Endothelial cell of umbilical vein (primary cell): ENCODE data around the gene PCDHGA12. TPM values are rescaled to one million over a fixed set of nuclear protein-coding genes. Genes with fewer than 3 reads are reported as not detected.

Experiments
- BruUV-seq: library from RNA; stranded (reverse); fragments of 400-500 nt; replicated peaks from 2 replicates; lab custom pipeline; 2021; lab: Mats Ljungman, UMichigan
- CTCF ChIA-PET: fragments of 300-600, 350-600 bp; sonication (Branson Sonifier 250); formaldehyde crosslinking; loops from one replicate; lab custom pipeline; 2021; ENCODE audit warnings: antibody characterized with exemption, inconsistent platforms; lab: Charles Lee
- POLR2A ChIA-PET: fragments of 300-600, 350-600 bp; sonication (Branson Sonifier 250); formaldehyde crosslinking; loops from one replicate; lab custom pipeline; 2021; ENCODE audit warnings: antibody characterized with exemption, inconsistent platforms; lab: Charles Lee
- DNase-seq: peaks from one replicate; pipeline ENCODE4 v3.0.0-alpha.2; 2011; ENCODE audit warnings: low read depth, low spot score
- FAIRE-seq: peaks from 2 replicates; lab custom pipeline; 2011; peaks lifted over from hg19 to GRCh38; lab: Jason Lieb, UNC
- H2AFZ ChIP-seq: 2 replicates; pipeline ENCODE4 v1.6.0; 2012; ENCODE audit warnings: low read depth, low read length, control low read depth, inconsistent platforms
- H3K27ac ChIP-seq: 2 replicates; pipeline ENCODE4 v1.5.1; 2011; ENCODE audit warnings: low read depth, mild to moderate bottlenecking, control low read depth, low read length, moderate library complexity; ENCODE audit not compliant: insufficient read depth
- H3K27me3 ChIP-seq, 2 experiments: 2 replicates each; pipeline versions ENCODE4 v1.6.0 to v1.6.1; 2011; ENCODE audit warnings: low read length in 2 of 2, mixed read lengths in 1 of 2; ENCODE audit not compliant: control insufficient read depth in 2 of 2, insufficient read depth in 2 of 2
- H3K36me3 ChIP-seq, 2 experiments: 2 replicates in 1 of 2; 3 replicates in 1 of 2; pipeline ENCODE4 v1.5.1; 2011; ENCODE audit warnings: low read length in 2 of 2, mild to moderate bottlenecking in 1 of 2, moderate library complexity in 1 of 2; ENCODE audit not compliant: control insufficient read depth in 2 of 2, insufficient read depth in 2 of 2; ENCODE audit errors: extremely low read depth in 1 of 2
- H3K4me1 ChIP-seq: 3 replicates; pipeline ENCODE4 v1.5.1; 2011; ENCODE audit warnings: mild to moderate bottlenecking, low read length; ENCODE audit not compliant: control insufficient read depth, insufficient read depth; ENCODE audit errors: extremely low read depth
- H3K4me2 ChIP-seq: 2 replicates; pipeline ENCODE4 v1.6.1; 2011; ENCODE audit warnings: low read length, control low read depth, mixed read lengths; ENCODE audit not compliant: insufficient read depth
- H3K4me3 ChIP-seq, 3 experiments: fragments of 200-600 bp in 1 of 3; sonication (generic), shearing (Covaris generic) in 1 of 3; replicated peaks in 1 of 3; 2 replicates each; pipeline ENCODE4 v1.5.1; 2011 to 2016; ENCODE audit warnings: control low read depth in 3 of 3, low read length in 3 of 3, mild to moderate bottlenecking in 2 of 3, inconsistent platforms in 1 of 3, low read depth in 1 of 3, moderate library complexity in 1 of 3; ENCODE audit not compliant: insufficient read depth in 1 of 3
- H3K79me2 ChIP-seq: 2 replicates; pipeline ENCODE4 v1.6.0; 2012; ENCODE audit warnings: low read length, inconsistent platforms; ENCODE audit not compliant: control insufficient read depth, insufficient read depth
- H3K9ac ChIP-seq: replicated peaks from 2 replicates; pipeline ENCODE3; 2011; ENCODE audit warnings: low read length, control low read depth; ENCODE audit not compliant: insufficient read depth; ENCODE audit errors: extremely low read depth
- H3K9me1 ChIP-seq: replicated peaks from 3 replicates; pipeline ENCODE4 v1.6.0; 2011; ENCODE audit warnings: mild to moderate bottlenecking, low read length; ENCODE audit not compliant: control insufficient read depth, insufficient read depth; ENCODE audit errors: extremely low read depth
- H3K9me3 ChIP-seq: replicated peaks from 2 replicates; pipeline ENCODE4 v1.5.1; 2012; ENCODE audit warnings: low read length, inconsistent platforms; ENCODE audit not compliant: control insufficient read depth, insufficient read depth
- H4K20me1 ChIP-seq: replicated peaks from 2 replicates; pipeline ENCODE3; 2011; ENCODE audit warnings: mild to moderate bottlenecking, low read length; ENCODE audit not compliant: control insufficient read depth, insufficient read depth; ENCODE audit errors: extremely low read depth
- CTCF ChIP-seq, 2 donors: IDR thresholded peaks; 1 replicate in 1 of 2; 2 replicates in 1 of 2; pipeline ENCODE4 v1.5.1; 2011; ENCODE audit warnings: low read length in 2 of 2, mild to moderate bottlenecking in 2 of 2, moderate library complexity in 2 of 2, control low read depth in 1 of 2, inconsistent platforms in 1 of 2, low read depth in 1 of 2; ENCODE audit not compliant: insufficient read depth in 1 of 2; ENCODE audit errors: extremely low read depth in 1 of 2
- EZH2 ChIP-seq: IDR thresholded peaks from 2 replicates; pipeline ENCODE4 v1.6.1; 2012; ENCODE audit warnings: borderline replicate concordance, low read depth, mild to moderate bottlenecking, moderate library complexity, low read length, inconsistent platforms; ENCODE audit not compliant: severe bottlenecking
- FOS ChIP-seq: IDR thresholded peaks from 2 replicates; pipeline ENCODE4 v1.6.1; 2011; ENCODE audit warnings: mild to moderate bottlenecking, low read length, moderate library complexity, borderline replicate concordance; ENCODE audit not compliant: insufficient read depth
- GATA2 ChIP-seq: IDR thresholded peaks from 2 replicates; pipeline ENCODE4 v1.7.0; 2011; ENCODE audit warnings: low read depth, mild to moderate bottlenecking, moderate library complexity, mixed read lengths, low read length; ENCODE audit not compliant: insufficient read length, insufficient read depth
- MYC ChIP-seq: IDR thresholded peaks from one replicate; pipeline ENCODE4 v1.6.1; 2011; ENCODE audit warnings: mild to moderate bottlenecking, low read depth, low read length
- POLR2A ChIP-seq: IDR thresholded peaks from 2 replicates; pipeline ENCODE4 v1.6.1; 2012; ENCODE audit warnings: low read depth, mild to moderate bottlenecking, control low read depth, low read length
- POLR2AphosphoS5 ChIP-seq: IDR thresholded peaks from 2 replicates; pipeline ENCODE4 v1.6.1; 2012; ENCODE audit warnings: low read depth, mild to moderate bottlenecking, control low read depth, low read length, moderate library complexity; ENCODE audit not compliant: insufficient read depth
- dilution Hi-C: fragments of 300-500 bp; cut with MboI; formaldehyde crosslinking; loops from one replicate; pipeline ENCODE4 v1.15.0; 2019; ENCODE audit warnings: low sequenced_read_pairs; ENCODE audit not compliant: extremely low pct_ligation_motif_present
- intact Hi-C: fragments of 100-400 bp; cut with micrococcal nuclease; formaldehyde crosslinking; loops from one replicate; pipeline ENCODE4 v1.10.0; 2022
- polyA plus RNA-seq, 4 experiments: library from polyadenylated mRNA; depleted of rRNA in 3 of 4; stranded (reverse) in 3 of 4; unstranded in 1 of 4; fragments of >200 nt; gene quantifications; 2 replicates each; pipeline versions ENCODE4 v1.2.1 to v1.2.3, GENCODE V29; 2011 to 2012; ENCODE audit warnings: missing spikeins in 1 of 4
- total RNA-seq: library from RNA; stranded (reverse); gene quantifications from 2 replicates; pipeline ENCODE4 v1.2.3, GENCODE V29; 2021

PCDHGA12 gene
- total and polyA plus RNA-seq, 2 donors (not counting 3 experiments of a cell fraction or from before 2014, with no cell fraction given) = 4.2 to 9.9 TPM

GRCh38 chr5:141399555-141400258, 30.6 kb upstream of the PCDHGA12 start:
- Histone ChIP-seq H3K36me3 (no peaks in the 10 kb centered on the region), H3K27me3 (peaks cover 38 to 72% of the 10 kb centered on the region in 2 experiments), H3K9me3 (no peaks in the 10 kb centered on the region), H3K9ac (no peak overlapping the region), H3K27ac (no peak overlapping the region), H3K79me2 (no peaks in the 10 kb centered on the region), H3K9me1 (no peaks in the 10 kb centered on the region), H3K4me2 (no peak overlapping the region), H4K20me1 (no peaks in the 10 kb centered on the region), H2AFZ (no peak overlapping the region), H3K4me3 (no peak overlapping the region), H3K4me1 (peaks cover 2% of the 10 kb centered on the region)
- DNase-seq = no peak
- no peak for FAIRE-seq
- ChIA-PET POLR2A (no interaction called here), CTCF (interaction anchor here (0.9 to 2.0 kb wide), 3 partner anchors 10 to 164 kb away, joined by 3 to 6 read pairs (median 5); partner anchors contain the start of gene PCDHGA11)
- dilution Hi-C loops (no loop called here), intact Hi-C loops (no loop called here)
- no peak for TF ChIP-seq POLR2AphosphoS5
- TF ChIP-seq FOS = no peak
- TF ChIP-seq CTCF (IDR thresholded peaks at IDR 0.05; ENCODE audit: extremely low read depth in 1 of 2, insufficient read depth in 1 of 2, low read depth in 1 of 2, low read length in 2 of 2) = no peak
- no peak for TF ChIP-seq POLR2A
- no peak for TF ChIP-seq MYC
- no peak for TF ChIP-seq GATA2
- TF ChIP-seq EZH2 = peak; percentile 41
- no TSS peak for BruUV-seq
